ENCODE data around the gene KIAA1328. TPM values are rescaled to one million over a fixed set of nuclear protein-coding genes. Genes with fewer than 3 reads are reported as not detected.
A peak's percentile ranks its signal among the peaks of the same experiment; 100 is the strongest.

The KIAA1328 gene
- total RNA-seq, 1 experiment from 2014 or later = 6.2 TPM

DNA sequence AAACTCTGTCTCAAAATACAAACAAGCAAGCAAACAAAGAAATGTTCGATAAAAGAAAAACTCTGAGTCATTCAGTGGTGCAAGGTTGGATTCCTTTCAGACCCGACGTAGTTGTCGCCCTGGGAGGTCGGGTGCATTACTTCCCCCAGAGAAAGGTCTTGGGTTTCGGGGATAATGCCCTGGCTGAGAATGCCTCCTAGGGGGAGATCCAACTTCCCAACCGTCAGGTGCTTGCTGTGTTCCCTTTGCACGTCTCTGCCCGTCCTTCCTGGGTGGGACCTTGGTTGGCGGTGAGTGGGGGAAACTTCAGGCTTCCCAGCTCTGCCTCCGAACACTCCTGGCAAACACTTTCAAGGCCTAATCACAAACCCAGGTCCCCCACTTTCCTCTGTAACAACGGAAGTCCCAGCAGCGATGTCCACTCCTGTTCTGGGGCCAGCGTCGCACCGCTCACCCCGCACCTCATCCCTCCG lies 734 bp upstream of the KIAA1328 start:
- Histone ChIP-seq H3K27ac (ENCODE audit: low read length) (peak overlapping the region; percentile 88), H3K4me1 (ENCODE audit: control insufficient read depth, insufficient read depth, low read length) (peaks cover 10% of the 10 kb centered on the region), H3K27me3 (ENCODE audit: control insufficient read depth, insufficient read depth, low read length) (no peaks in the 10 kb centered on the region), H3K9me3 (ENCODE audit: control insufficient read depth, insufficient read depth, low read depth, low read length) (no peaks in the 10 kb centered on the region), H3K36me3 (ENCODE audit: control insufficient read depth, insufficient read depth, low read length) (no peaks in the 10 kb centered on the region), H3K4me3 (ENCODE audit: low read depth in 2 of 2, low read length in 2 of 2) (peak overlapping the region; percentile 73 to 90)
- intact Hi-C loops (cut with micrococcal nuclease; ENCODE audit: unreplicated experiment) (no loop called here), in situ Hi-C loops (cut with HindIII; ENCODE audit: low pct_unique_long_range_greater_than_20kb, low sequenced_read_pairs) (no loop called here)
- POLR2A ChIA-PET = interaction anchor here (0.6 to 1.0 kb wide), 2 partner anchors 89 to 1165 kb away, joined by 4 to 7 read pairs; no protein-coding TSS in a partner anchor
- no TSS peak for BruUV-seq (replicated peaks)
- ATAC-seq (peak; percentile 5), DNase-seq (ENCODE audit: low read depth, low spot score) (no peak)
- CTCF ChIA-PET = interaction anchor here (0.6 kb wide), 1 partner anchor 904 kb away, joined by 3 read pairs; no protein-coding TSS in a partner anchor
- no peak for TF ChIP-seq TCF7L2 (IDR thresholded peaks at IDR 0.05; ENCODE audit: low read depth, low read length)

DNA sequence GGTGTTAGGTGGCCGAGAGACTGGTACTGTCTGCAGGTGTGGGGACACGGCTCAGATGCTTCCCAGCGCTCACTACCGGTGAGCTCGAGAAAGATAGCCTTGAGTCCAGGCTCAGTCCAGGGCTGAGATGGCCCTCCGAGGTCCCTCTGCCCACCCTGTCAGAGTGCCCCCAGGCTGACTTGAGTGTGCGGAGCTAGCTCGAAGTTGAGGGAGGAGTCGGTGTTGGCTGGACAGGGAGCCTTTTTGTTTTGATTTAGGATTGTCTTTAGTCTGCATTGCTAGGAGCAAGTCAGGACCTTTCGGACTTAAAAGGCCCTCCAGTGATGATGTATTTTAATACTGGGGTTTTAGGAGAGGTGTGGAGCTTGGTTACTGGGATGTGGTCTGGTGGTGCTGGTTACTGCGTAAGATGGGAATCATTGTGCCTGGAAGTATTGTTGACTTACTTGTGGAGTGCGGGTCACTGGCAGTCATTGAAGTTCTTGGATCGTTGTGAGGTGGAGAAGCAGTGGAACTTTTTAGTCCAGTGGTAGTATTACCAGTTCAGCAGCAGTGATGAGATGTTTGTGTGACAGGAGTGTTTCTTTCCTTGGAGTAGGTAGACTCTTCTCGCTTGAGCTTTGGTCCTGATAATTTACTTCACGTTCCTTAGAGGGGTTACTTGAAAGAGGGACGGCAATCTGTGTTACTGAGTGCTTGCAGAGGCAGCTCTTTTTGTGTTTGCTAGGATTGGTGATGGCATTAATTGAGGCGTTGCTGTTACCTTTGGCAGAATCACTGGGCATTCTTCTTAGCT lies 633 bp downstream of the KIAA1328 start:
- ATAC-seq (peak; percentile 2), DNase-seq (ENCODE audit: low read depth, low spot score) (no peak)
- no peak for TF ChIP-seq TCF7L2 (IDR thresholded peaks at IDR 0.05; ENCODE audit: low read depth, low read length)
- TF ChIP-seq, protein P1, sequence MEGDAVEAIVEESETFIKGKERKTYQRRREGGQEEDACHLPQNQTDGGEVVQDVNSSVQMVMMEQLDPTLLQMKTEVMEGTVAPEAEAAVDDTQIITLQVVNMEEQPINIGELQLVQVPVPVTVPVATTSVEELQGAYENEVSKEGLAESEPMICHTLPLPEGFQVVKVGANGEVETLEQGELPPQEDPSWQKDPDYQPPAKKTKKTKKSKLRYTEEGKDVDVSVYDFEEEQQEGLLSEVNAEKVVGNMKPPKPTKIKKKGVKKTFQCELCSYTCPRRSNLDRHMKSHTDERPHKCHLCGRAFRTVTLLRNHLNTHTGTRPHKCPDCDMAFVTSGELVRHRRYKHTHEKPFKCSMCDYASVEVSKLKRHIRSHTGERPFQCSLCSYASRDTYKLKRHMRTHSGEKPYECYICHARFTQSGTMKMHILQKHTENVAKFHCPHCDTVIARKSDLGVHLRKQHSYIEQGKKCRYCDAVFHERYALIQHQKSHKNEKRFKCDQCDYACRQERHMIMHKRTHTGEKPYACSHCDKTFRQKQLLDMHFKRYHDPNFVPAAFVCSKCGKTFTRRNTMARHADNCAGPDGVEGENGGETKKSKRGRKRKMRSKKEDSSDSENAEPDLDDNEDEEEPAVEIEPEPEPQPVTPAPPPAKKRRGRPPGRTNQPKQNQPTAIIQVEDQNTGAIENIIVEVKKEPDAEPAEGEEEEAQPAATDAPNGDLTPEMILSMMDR (IDR thresholded peaks at IDR 0.05) = peak; percentile 33
- no peaks in the 10 kb centered on the region; the same call in 1 of the 2 replicates for H3K36me3 ChIP-seq (ENCODE audit: control insufficient read depth, insufficient read depth, low read length)
- ChIA-PET CTCF (interaction anchor here (0.7 kb wide), 1 partner anchor 701 kb away, joined by 6 read pairs; no protein-coding TSS in a partner anchor), POLR2A (interaction anchor here (1.0 kb wide), 1 partner anchor 87 kb away, joined by 7 read pairs; no protein-coding TSS in a partner anchor)
- H3K4me3 ChIP-seq (ENCODE audit: low read depth in 2 of 2, low read length in 2 of 2) = peak overlapping the region; percentile 73 to 90
- BruUV-seq (replicated peaks) = no TSS peak
- in situ Hi-C loops (cut with HindIII; ENCODE audit: low pct_unique_long_range_greater_than_20kb, low sequenced_read_pairs) (no loop called here), intact Hi-C loops (cut with micrococcal nuclease; ENCODE audit: unreplicated experiment) (no loop called here)
- H3K9me3 ChIP-seq (ENCODE audit: control insufficient read depth, insufficient read depth, low read depth, low read length) = no peaks in the 10 kb centered on the region
- H3K4me1 ChIP-seq (ENCODE audit: control insufficient read depth, insufficient read depth, low read length) = peaks cover 10% of the 10 kb centered on the region
- H3K27ac ChIP-seq (ENCODE audit: low read length) = peak overlapping the region; percentile 66
- H3K27me3 ChIP-seq (ENCODE audit: control insufficient read depth, insufficient read depth, low read length) = no peaks in the 10 kb centered on the region

DNA sequence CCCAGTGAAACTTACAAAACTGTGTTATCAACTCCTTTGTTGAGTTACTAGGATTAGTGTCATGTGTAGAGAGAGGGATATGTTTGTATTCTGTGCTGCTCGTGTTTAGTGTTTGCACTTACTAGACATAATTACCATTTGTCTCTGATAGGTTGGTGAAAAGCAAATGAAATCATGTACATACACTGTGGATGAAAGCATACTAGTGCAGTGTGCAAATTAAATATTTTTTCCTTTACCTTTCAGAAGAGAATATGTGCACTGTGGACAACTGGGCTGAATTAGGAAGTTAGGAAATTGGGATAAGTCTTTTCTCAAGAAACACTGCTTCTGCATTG lies 1.2 kb downstream of the KIAA1328 start:
- TF ChIP-seq, protein P1 (IDR thresholded peaks at IDR 0.05) = no peak
- no peak for ATAC-seq
- Histone ChIP-seq H3K36me3 (ENCODE audit: control insufficient read depth, insufficient read depth, low read length) (no peaks in the 10 kb centered on the region; the same call in 1 of the 2 replicates), H3K4me1 (ENCODE audit: control insufficient read depth, insufficient read depth, low read length) (peaks cover 10% of the 10 kb centered on the region), H3K4me3 (ENCODE audit: low read depth in 2 of 2, low read length in 2 of 2) (peak overlapping the region; percentile 73 to 90), H3K27ac (ENCODE audit: low read length) (peak overlapping the region; percentile 66), H3K9me3 (ENCODE audit: control insufficient read depth, insufficient read depth, low read depth, low read length) (no peaks in the 10 kb centered on the region), H3K27me3 (ENCODE audit: control insufficient read depth, insufficient read depth, low read length) (no peaks in the 10 kb centered on the region)
- POLR2A ChIA-PET = no interaction called here
- CTCF ChIA-PET = no interaction called here
- no TSS peak for BruUV-seq (replicated peaks)
- in situ Hi-C loops (cut with HindIII; ENCODE audit: low pct_unique_long_range_greater_than_20kb, low sequenced_read_pairs) = no loop called here
- intact Hi-C loops (cut with micrococcal nuclease; ENCODE audit: unreplicated experiment) = no loop called here
- no peak for DNase-seq (ENCODE audit: low read depth, low spot score)
